ENCODE results near the gene RFPL1.

Gene RFPL1

GRCh38 chr22:29482253-29482652 lies 43.9 kb downstream of the RFPL1 start:
- Histone ChIP-seq H2BK12ac (ENCODE audit: low read length) (no peak overlapping the region), H3K27me3 (ENCODE audit: insufficient read depth, low read length) (peaks cover 33% of the 10 kb centered on the region), H3K27ac (ENCODE audit: low read depth, low read length) (no peak overlapping the region), H4K12ac (ENCODE audit: low read depth, low read length) (no peak overlapping the region), H2AFZ (ENCODE audit: insufficient read depth, low read length, poor library complexity) (no peak overlapping the region), H4K91ac (ENCODE audit: low read depth, low read length) (no peak overlapping the region), H3K4me2 (ENCODE audit: low read length) (no peak overlapping the region), H3K9ac (ENCODE audit: low read length) (no peak overlapping the region), H3K4ac (ENCODE audit: low read depth, low read length) (no peak overlapping the region), H2BK120ac (ENCODE audit: insufficient read depth, low read length, poor library complexity) (no peak overlapping the region), H2AK5ac (ENCODE audit: low read length) (no peak overlapping the region), H2BK5ac (ENCODE audit: low read depth, low read length, poor library complexity) (no peak overlapping the region), H3K79me1 (ENCODE audit: low read length) (no peaks in the 10 kb centered on the region), H3K23ac (ENCODE audit: low read length) (no peak overlapping the region), H3K79me2 (ENCODE audit: control insufficient read depth, insufficient read depth, low read length, poor library complexity) (no peaks in the 10 kb centered on the region), H4K8ac (ENCODE audit: low read depth, low read length) (no peak overlapping the region), H3K4me1 (ENCODE audit: control insufficient read depth in 1 of 2, insufficient read depth in 2 of 2, low read length in 2 of 2) (peaks cover 9 to 10% of the 10 kb centered on the region in 2 experiments), H3K14ac (ENCODE audit: low read length) (no peak overlapping the region), H3K18ac (ENCODE audit: low read length) (no peak overlapping the region), H3K9me3 (ENCODE audit: insufficient read depth, low read depth, low read length) (peaks cover 16% of the 10 kb centered on the region), H3K36me3 (ENCODE audit: control insufficient read depth in 1 of 2, insufficient read depth in 2 of 2, low read length in 2 of 2) (no peaks in the 10 kb centered on the region), H3K4me3 (ENCODE audit: low read depth, low read length) (no peak overlapping the region)
- WGBS (ENCODE audit: extremely low coverage, insufficient coverage, insufficient read length) = no CpG with 5 or more reads among the region's 11 CpGs
- no peak for DNase-seq

- Histone ChIP-seq H2AFZ (ENCODE audit: insufficient read depth, low read length, poor library complexity) (no peak overlapping the region), H2BK5ac (ENCODE audit: low read depth, low read length, poor library complexity) (no peak overlapping the region), H3K27ac (ENCODE audit: low read depth, low read length) (no peak overlapping the region), H4K91ac (ENCODE audit: low read depth, low read length) (no peak overlapping the region), H3K79me1 (ENCODE audit: low read length) (no peaks in the 10 kb centered on the region), H3K4me1 (ENCODE audit: control insufficient read depth in 1 of 2, insufficient read depth in 2 of 2, low read length in 2 of 2) (peaks cover 9 to 10% of the 10 kb centered on the region in 2 experiments), H3K27me3 (ENCODE audit: insufficient read depth, low read length) (peaks cover 33% of the 10 kb centered on the region), H3K79me2 (ENCODE audit: control insufficient read depth, insufficient read depth, low read length, poor library complexity) (no peaks in the 10 kb centered on the region), H3K36me3 (ENCODE audit: control insufficient read depth in 1 of 2, insufficient read depth in 2 of 2, low read length in 2 of 2) (no peaks in the 10 kb centered on the region), H3K4me2 (ENCODE audit: low read length) (no peak overlapping the region), H2BK120ac (ENCODE audit: insufficient read depth, low read length, poor library complexity) (no peak overlapping the region), H3K4ac (ENCODE audit: low read depth, low read length) (no peak overlapping the region), H4K8ac (ENCODE audit: low read depth, low read length) (no peak overlapping the region), H3K23ac (ENCODE audit: low read length) (no peak overlapping the region), H3K4me3 (ENCODE audit: low read depth, low read length) (no peak overlapping the region), H3K9ac (ENCODE audit: low read length) (no peak overlapping the region), H2AK5ac (ENCODE audit: low read length) (no peak overlapping the region), H3K9me3 (ENCODE audit: insufficient read depth, low read depth, low read length) (peaks cover 16% of the 10 kb centered on the region), H2BK12ac (ENCODE audit: low read length) (no peak overlapping the region), H4K12ac (ENCODE audit: low read depth, low read length) (no peak overlapping the region), H3K18ac (ENCODE audit: low read length) (no peak overlapping the region), H3K14ac (ENCODE audit: low read length) (no peak overlapping the region)
- no CpG with 5 or more reads among the region's 7 CpGs for WGBS (ENCODE audit: extremely low coverage, insufficient coverage, insufficient read length)
- no peak for DNase-seq
Observed at GRCh38 chr22:29482726-29483125, 44.3 kb downstream of the RFPL1 start.

GRCh38 chr22:29483254-29483653 lies 44.9 kb downstream of the RFPL1 start:
- Histone ChIP-seq H3K79me2 (ENCODE audit: control insufficient read depth, insufficient read depth, low read length, poor library complexity) (no peaks in the 10 kb centered on the region), H3K79me1 (ENCODE audit: low read length) (no peaks in the 10 kb centered on the region), H4K12ac (ENCODE audit: low read depth, low read length) (no peak overlapping the region), H3K4me2 (ENCODE audit: low read length) (no peak overlapping the region), H2BK12ac (ENCODE audit: low read length) (no peak overlapping the region), H3K23ac (ENCODE audit: low read length) (no peak overlapping the region), H2AFZ (ENCODE audit: insufficient read depth, low read length, poor library complexity) (no peak overlapping the region), H3K9ac (ENCODE audit: low read length) (no peak overlapping the region), H3K4me3 (ENCODE audit: low read depth, low read length) (no peak overlapping the region), H3K14ac (ENCODE audit: low read length) (no peak overlapping the region), H3K18ac (ENCODE audit: low read length) (no peak overlapping the region), H3K4me1 (ENCODE audit: control insufficient read depth in 1 of 2, insufficient read depth in 2 of 2, low read length in 2 of 2) (peaks cover 9 to 10% of the 10 kb centered on the region in 2 experiments), H4K8ac (ENCODE audit: low read depth, low read length) (no peak overlapping the region), H3K27ac (ENCODE audit: low read depth, low read length) (no peak overlapping the region), H3K9me3 (ENCODE audit: insufficient read depth, low read depth, low read length) (peaks cover 16% of the 10 kb centered on the region), H2BK120ac (ENCODE audit: insufficient read depth, low read length, poor library complexity) (no peak overlapping the region), H2BK5ac (ENCODE audit: low read depth, low read length, poor library complexity) (no peak overlapping the region), H3K36me3 (ENCODE audit: control insufficient read depth in 1 of 2, insufficient read depth in 2 of 2, low read length in 2 of 2) (no peaks in the 10 kb centered on the region), H4K91ac (ENCODE audit: low read depth, low read length) (no peak overlapping the region), H2AK5ac (ENCODE audit: low read length) (no peak overlapping the region), H3K27me3 (ENCODE audit: insufficient read depth, low read length) (peaks cover 33% of the 10 kb centered on the region), H3K4ac (ENCODE audit: low read depth, low read length) (no peak overlapping the region)
- no CpG with 5 or more reads among the region's 13 CpGs for WGBS (ENCODE audit: extremely low coverage, insufficient coverage, insufficient read length)
- no peak for DNase-seq

GRCh38 chr22:29484642-29485041 lies 46.3 kb downstream of the RFPL1 start:
- no peak overlapping the region for H2AK5ac ChIP-seq (ENCODE audit: low read length)
- H4K8ac ChIP-seq (ENCODE audit: low read depth, low read length) = no peak overlapping the region
- WGBS (ENCODE audit: extremely low coverage, insufficient coverage, insufficient read length) = no CpG with 5 or more reads among the region's 3 CpGs
- no peak overlapping the region for H3K4me2 ChIP-seq (ENCODE audit: low read length)
- peaks cover 16% of the 10 kb centered on the region for H3K9me3 ChIP-seq (ENCODE audit: insufficient read depth, low read depth, low read length)
- H3K27ac ChIP-seq (ENCODE audit: low read depth, low read length) = no peak overlapping the region
- H3K79me1 ChIP-seq (ENCODE audit: low read length) = no peaks in the 10 kb centered on the region
- peaks cover 9 to 10% of the 10 kb centered on the region in 2 experiments for H3K4me1 ChIP-seq (ENCODE audit: control insufficient read depth in 1 of 2, insufficient read depth in 2 of 2, low read length in 2 of 2)
- no peak overlapping the region for H2BK120ac ChIP-seq (ENCODE audit: insufficient read depth, low read length, poor library complexity)
- H3K4ac ChIP-seq (ENCODE audit: low read depth, low read length) = no peak overlapping the region
- no peak overlapping the region for H3K14ac ChIP-seq (ENCODE audit: low read length)
- no peak overlapping the region for H4K91ac ChIP-seq (ENCODE audit: low read depth, low read length)
- no peaks in the 10 kb centered on the region for H3K36me3 ChIP-seq (ENCODE audit: control insufficient read depth in 1 of 2, insufficient read depth in 2 of 2, low read length in 2 of 2)
- no peak overlapping the region for H3K4me3 ChIP-seq (ENCODE audit: low read depth, low read length)
- peaks cover 22% of the 10 kb centered on the region for H3K27me3 ChIP-seq (ENCODE audit: insufficient read depth, low read length)
- H3K23ac ChIP-seq (ENCODE audit: low read length) = no peak overlapping the region
- no peak for DNase-seq
- H4K12ac ChIP-seq (ENCODE audit: low read depth, low read length) = no peak overlapping the region
- no peak overlapping the region for H3K18ac ChIP-seq (ENCODE audit: low read length)
- no peaks in the 10 kb centered on the region for H3K79me2 ChIP-seq (ENCODE audit: control insufficient read depth, insufficient read depth, low read length, poor library complexity)
- no peak overlapping the region for H2AFZ ChIP-seq (ENCODE audit: insufficient read depth, low read length, poor library complexity)
- H3K9ac ChIP-seq (ENCODE audit: low read length) = no peak overlapping the region
- H2BK5ac ChIP-seq (ENCODE audit: low read depth, low read length, poor library complexity) = no peak overlapping the region
- H2BK12ac ChIP-seq (ENCODE audit: low read length) = no peak overlapping the region
